ENCODE data around the gene SNAI3.

The SNAI3 gene

DNA sequence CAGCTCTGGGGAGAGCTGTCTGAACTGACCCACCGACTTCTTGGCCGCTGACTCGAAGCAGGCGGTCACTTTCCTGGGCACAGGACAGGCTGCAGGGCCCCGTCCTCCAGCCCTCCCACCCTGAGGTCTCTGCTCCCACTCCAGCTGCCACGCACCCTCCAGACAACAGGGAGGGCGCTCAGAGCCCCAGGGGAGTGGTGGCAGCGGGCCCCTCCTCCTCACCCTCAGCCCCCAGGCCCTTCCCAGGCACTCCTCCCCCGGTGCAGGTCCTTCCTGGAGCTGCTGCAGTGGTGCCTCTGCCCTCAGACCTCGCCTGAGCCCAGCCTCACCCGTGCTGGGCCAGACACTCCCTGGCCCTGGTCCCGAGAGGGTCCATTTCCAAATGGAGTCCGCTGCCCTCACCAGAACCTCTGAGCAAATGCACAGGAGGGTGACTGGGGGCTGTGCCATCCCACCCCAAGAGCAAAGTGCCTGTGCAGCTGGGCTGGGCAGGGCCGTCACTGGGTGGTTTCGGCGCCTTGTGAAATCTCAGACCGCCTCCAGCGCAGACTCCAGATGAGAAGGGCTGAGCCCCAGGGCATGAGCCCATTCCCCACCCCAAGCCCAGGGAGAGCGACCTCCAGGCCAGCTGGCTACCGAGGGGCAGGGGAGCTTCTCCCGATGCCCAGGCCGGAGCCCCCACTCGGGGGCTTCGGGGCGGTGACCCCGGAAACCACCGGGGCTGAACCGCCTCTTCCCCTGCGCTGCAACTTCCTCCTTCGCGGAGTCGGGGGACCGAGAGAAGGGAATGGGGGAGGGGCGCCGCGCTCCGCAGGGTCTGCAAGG, 36.2 kb downstream of the SNAI3 start:
- peak; percentile 68 for DNase-seq (ENCODE audit: low spot score)

DNA sequence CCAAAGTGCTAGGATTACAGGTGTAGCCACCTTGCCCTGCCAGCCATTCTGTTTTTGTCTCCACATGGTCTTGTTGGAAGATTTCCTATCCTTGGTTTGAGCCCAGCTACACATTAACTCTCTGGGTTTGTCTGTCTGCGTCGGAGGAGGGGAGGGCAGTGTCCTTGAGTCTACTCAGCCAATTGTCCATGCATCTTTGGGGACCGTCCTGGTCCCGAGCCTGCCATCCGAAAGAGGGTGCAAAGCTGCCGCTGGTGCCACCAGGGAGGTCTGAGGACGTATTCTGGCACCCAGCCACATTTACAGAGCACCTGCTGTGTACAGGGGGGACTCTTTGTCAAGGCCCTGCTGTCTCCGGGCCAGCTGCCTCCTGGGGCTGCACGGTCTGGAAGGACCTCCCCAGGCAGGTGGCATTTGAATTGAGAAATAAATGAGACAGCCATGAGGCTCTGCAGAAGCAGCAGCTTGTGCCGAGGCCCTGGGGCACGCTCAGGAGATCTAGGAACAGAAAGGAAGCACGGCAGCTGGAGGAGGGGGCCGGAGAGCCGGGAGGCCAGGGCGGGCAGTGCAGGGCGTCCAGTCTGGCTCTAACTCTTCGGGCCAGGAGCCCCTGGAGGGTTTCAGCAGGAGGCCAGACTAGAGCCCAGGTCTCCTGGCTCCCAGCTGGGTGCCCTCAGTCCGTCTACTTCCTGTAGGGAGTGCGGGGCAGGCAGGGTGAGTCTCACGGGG, 36.9 kb downstream of the SNAI3 start:
- no peak for DNase-seq (ENCODE audit: low spot score)

DNA sequence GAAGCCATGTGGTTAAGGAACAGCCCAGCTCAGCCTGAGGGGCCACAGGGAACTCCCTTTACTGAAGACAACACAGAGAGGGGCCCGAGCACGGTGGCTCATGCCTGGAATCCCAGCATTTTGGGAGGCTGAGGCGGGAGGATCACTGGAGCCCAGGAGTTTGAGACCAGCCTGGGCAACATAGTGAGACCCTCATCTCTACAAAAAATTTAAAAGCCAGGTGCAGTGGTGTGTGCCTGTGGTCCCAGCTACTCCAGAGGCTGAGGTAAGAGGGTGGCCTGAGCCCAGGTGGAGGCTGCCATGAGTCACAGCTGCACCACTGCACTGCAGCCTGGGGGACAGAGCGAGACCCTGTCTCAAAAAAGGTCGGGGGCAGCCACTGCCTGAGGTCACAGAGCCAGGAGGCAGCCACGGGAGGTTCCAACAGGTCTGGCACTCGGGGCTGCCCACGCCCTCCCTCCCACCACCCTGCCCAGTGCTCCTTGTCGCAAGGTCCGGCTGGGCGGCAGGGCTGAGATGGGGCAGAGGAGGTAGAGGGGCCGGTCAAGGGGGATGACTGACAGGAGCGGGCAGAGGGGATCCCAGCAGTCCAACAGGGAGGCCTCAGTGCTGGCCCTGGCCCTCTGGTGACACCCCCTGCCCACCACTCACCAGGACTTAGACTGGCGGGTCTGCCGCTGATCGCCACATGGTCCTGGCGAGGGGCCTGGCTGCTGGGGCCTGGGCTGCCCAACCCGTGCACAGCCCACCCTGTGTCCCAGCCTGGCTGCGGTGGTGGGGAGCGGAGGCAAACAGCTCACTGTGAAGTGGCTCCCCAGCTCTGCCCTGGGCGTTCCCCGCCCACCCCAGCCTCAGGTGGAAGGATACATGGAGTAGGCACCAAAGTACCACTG, 38.9 kb downstream of the SNAI3 start:
- DNase-seq (ENCODE audit: low spot score) = no peak

DNA sequence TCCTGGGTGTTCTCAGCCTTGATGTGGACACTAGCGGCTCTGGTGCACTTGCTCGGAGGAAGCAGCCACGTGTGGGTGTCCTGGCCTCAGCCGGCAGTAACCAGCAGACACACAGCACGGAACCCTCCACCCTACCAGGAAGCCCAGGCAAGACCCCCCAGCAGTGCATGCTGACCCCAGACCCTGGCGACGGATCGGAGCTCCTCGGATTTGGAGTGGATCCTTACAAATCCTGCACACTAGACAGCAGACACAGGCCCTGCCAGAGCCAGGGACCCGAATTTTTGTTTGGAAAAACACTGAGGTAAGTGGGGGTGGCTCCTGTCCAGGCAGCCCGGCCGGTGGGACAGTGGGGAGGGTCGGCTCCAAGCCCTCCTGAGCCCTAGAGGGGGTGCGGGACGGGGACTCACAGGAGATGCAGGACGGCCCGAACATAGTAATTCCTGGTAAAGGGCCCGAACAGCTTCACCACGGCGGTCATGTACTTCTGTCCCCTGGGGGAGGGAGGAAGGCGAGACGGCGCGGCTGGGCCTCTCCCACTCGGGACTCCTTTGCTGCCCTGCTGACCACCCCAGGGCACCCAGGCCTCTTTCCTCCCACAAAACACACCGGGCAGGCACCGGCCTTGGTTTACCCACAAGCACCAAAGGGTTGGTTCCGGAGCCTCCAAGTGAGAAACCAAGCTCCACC, 39.8 kb downstream of the SNAI3 start:
- DNase-seq (ENCODE audit: low spot score) = no peak

DNA sequence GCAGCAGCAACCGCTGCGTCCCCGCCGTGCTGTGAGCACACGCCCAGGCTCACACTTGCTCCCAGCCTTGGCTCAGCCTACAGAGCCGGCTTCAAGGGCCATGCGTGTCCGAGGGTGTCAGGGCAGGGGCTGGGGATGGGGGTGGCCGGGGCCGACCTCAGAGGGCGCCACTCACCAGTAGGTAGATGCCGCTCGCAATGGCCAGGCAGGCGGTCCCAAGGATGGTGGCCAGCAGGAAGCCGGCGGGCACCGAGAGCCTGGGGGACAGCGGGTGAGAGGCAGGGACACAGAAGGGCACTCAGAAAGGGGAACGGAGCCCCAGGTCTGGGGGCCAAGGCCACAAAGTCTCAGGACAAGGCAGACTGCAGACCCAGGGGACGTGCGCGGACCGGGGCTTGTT, 40.4 kb downstream of the SNAI3 start:
- no peak for DNase-seq (ENCODE audit: low spot score)

DNA sequence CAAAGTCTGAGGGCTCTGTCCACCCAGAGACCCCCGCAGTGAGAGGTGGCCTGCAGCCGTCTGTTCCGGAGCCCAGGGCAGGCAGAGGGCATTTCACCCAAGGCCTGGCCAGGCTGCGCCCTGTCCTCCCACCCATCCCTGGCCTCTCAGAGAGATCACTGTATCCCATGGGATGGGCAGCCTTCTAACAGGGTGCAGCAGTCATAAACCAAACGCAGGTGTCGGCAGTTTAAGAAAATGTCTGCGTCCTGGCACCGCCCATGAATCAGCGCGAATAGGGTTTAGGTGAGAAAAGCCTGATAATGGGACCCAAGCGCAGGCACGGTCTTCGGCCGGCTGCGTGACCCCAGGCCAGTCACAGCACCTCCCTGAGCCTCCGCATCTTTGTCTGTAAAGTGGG, 40.9 kb downstream of the SNAI3 start:
- no peak for DNase-seq (ENCODE audit: low spot score)

DNA sequence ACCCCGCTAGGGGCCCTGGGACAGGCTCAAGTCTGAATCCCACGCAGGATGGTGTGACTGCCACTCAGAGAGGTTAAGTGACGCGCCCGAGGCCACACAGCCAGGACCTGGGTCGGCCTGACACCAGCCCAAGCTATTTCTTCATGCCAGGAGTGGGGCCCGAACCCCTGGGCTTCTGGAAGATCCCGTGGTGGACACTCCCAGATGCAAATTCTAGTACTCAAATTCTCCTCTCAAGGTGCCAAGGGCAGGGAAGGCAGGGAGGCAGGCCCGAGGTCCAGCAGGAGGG, 42.7 kb downstream of the SNAI3 start:
- no peak for DNase-seq (ENCODE audit: low spot score)

DNA sequence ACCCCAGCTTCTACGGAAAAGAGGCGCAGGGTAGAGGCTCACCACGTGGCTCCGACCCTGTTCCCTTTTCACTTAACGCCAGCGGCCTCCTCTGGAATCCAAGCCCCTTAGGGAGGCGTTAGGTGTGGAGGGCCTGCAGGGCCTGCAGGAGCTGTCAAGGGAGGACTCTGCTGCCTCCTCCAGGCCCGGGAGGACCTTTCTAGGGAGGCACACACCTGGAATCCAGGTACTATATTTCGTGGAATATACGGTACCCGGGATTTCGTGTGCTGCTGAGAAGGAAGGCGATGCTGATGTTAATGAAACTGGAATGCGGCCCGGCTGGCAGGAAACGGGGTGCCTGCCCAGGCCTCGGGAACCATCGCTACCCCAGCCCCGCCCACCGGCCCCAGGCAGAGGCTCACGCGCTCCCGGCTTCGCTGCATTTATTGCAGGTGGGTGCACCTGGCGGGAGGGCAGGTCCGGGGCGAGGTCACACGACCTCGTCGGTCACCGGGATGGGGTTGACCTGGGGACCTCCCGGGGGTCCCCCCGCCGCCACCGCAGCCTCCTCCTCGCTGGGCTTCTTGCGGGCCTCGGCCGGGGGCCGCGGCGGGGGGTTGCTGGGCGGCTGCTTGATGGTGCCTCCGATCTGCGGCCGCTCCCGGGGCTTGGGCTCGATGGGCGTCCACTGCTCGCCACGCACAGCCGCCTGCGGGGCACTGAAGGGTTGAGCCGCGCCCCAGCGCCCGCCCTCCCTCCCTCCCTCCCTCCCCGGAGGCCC, 43.2 kb downstream of the SNAI3 start:
- no peak for DNase-seq (ENCODE audit: low spot score)

DNA sequence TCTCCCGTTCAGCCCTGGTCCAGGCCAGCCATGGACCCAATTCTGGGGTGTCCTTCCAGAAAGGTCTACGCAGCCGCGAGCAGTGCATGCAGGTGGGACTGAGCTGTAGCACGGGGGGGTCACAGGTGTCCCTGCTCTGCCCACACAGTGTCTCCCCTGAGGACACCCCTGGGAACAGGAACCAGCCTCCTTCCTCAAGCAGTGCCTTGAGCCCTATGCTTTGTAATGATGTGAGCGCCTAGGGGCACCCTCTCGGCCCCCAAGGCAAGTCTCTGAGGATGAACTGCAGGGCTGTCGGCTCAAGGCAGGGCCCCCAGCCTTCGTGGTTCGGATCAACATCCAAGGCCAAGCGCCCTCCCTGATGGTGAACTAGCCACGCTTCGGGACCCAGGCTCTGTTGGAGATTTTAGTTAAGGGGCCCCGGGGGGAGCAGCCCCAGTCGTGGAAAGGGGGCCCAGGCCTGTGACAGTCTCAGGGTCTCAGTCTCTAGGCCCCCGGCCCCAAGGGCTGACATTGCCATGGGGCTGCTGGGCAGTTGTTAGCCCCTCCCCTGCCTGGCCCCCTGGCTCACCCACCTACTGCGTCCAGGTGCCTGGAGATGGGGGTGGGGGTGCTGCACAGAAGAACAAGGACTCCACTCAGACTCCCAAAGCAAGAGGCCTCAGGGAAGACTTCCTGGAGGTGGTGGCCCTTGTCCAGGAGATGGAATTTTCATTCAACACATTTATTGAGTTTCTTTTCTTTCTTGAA, 45.6 kb downstream of the SNAI3 start:
- DNase-seq (ENCODE audit: low spot score) = peak; percentile 67

DNA sequence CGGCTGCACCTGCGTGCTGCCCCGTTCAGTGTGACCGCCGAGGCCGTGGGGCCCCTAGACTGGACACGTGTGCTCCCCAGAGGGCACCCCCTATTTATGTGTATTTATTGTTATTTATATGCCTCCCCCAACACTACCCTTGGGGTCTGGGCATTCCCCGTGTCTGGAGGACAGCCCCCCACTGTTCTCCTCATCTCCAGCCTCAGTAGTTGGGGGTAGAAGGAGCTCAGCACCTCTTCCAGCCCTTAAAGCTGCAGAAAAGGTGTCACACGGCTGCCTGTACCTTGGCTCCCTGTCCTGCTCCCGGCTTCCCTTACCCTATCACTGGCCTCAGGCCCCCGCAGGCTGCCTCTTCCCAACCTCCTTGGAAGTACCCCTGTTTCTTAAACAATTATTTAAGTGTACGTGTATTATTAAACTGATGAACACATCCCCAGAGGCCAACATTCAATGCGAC, 46.2 kb downstream of the SNAI3 start:
- no peak for DNase-seq (ENCODE audit: low spot score)

DNA sequence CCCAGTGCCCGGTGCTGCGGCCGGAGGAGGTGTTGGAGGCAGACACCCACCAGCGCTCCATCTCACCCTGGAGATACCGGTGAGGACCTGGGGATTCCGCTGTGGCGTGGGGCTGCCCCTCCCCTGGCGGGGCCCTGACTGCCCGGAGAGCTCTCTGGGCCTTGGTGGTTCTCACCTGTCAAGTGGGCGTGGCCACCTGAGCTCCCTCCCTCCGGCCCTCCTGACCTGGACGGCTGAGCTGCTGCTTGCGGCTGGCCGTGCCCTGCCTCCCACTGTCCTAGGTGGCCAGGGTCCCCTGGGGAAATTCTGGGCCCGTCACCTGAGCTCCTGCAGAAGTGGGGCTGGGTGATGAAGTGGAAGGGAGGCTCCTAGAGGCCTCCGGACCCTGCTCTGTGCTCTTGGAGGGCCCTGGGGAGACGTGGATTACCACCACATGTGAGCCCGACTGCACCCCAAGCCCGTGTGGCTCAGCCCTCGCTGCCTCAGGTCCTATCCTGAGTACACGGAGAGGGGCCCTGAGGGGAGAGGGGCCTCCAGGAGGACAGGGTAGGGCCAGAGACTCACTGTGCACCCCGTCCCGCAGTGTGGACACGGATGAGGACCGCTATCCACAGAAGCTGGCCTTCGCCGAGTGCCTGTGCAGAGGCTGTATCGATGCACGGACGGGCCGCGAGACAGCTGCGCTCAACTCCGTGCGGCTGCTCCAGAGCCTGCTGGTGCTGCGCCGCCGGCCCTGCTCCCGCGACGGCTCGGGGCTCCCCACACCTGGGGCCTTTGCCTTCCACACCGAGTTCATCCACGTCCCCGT, 46.9 kb downstream of the SNAI3 start:
- DNase-seq (ENCODE audit: low spot score) = peak; percentile 69

DNA sequence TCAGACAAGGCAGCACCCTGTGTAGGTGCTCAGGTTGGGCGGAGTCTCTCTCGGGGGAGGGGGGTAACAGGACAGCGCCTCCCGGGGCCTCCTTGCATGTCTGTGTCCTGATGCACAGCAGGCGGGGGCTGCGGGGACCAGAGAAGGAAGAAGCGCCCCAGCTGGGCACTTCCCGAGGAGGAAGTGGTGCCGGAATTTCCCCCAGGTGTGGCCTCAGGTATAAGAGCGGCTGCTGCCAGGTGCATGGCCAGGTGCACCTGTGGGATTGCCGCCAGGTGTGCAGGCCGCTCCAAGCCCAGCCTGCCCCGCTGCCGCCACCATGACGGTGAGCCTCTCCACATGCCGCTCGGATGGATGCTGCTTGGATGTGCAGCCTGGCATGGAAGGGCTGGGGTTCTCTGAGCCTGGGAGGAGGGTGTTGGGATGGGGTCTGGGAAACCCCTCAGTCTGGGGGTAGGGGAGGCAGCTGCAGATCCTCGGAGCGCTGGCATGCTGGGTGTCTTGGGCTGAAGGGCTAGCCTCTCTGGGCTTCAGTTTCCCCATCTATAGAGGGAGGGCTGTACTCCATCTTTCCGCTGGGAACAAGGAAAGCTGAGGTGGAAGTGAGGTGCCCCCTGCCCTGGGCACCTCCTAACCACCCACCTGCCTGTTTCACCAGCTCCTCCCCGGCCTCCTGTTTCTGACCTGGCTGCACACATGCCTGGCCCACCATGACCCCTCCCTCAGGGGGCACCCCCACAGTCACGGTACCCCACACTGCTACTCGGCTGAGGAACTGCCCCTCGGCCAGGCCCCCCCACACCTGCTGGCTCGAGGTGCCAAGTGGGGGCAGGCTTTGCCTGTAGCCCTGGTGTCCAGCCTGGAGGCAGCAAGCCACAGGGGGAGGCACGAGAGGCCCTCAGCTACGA, 47.7 kb downstream of the SNAI3 start, which contains the start of gene IL17C:
TSS of gene IL17C (plus strand) at position 250 of the 908 bp plus-strand sequence. CDS start at position 320, 70 bp downstream.
- peak; percentile 47 for DNase-seq (ENCODE audit: low spot score)

DNA sequence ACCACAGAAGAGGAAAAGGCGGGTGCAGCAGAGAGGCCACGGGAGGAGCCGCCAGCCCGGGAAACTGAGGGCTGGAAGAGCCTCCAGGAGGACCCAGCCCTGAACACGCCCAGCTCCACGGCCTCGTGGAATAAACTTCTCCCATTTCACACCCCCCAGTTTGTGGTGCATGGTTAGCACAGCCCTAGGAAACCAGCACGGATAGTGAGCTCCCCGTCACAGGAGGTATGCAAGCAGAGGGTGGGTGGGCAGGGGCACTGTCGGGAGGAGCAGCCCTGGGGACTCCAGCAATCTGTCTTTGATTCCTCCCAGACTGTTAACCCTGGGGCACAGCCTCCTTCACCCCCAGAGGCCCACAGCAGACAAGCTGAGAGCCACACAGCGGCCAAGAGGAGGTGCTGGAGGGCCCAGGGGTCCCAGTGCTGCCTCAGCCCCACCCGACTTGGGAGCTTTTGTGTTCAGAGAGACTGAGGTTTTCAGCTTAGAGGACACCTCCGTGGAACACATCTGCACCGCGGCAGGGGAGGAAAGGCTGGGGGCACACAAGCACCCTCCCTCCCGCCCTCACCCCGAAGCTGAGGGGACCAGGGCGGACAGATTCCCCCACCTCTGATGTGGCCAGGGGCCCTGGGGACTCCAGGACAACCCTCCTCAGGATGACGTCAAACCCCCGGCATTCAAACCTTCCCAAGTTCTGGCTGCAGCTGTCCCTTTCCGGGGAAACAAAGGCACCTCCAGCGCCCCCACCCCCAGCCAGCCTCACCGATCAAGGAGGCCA, 49.6 kb downstream of the SNAI3 start:
- DNase-seq (ENCODE audit: low spot score) = no peak

DNA sequence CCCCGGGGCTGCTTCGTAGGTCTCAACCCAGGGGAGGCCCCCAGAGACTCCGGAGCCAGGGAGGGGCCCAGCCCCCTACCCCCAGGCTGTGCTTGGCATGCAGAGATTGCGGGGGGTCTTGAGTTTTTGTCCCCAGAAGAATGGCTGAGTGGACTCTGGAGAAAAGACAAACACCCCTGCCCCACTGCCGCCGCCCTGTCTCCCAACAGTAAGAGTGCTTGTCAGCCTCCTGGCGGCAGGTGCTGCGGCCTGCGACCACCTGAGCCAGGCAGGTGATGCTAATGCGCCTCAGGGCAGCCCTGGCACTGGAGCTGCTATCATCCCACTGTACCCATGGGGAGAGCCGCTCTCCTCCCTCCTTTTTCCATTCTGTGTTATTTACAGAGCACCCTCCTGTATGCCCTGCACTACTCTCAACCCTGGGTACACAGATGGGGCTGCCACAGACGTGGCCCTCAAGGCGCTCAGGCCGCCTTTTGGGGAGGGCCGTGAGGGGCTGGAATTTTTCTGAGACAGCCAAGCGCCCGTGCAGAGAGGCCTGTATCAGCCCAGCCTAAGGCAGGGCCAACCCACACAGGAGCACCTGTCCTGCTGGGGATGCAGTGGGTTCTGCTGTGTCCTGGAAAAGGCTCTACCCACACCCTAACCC, 50.5 kb downstream of the SNAI3 start:
- peak; percentile 24 for DNase-seq (ENCODE audit: low spot score)

DNA sequence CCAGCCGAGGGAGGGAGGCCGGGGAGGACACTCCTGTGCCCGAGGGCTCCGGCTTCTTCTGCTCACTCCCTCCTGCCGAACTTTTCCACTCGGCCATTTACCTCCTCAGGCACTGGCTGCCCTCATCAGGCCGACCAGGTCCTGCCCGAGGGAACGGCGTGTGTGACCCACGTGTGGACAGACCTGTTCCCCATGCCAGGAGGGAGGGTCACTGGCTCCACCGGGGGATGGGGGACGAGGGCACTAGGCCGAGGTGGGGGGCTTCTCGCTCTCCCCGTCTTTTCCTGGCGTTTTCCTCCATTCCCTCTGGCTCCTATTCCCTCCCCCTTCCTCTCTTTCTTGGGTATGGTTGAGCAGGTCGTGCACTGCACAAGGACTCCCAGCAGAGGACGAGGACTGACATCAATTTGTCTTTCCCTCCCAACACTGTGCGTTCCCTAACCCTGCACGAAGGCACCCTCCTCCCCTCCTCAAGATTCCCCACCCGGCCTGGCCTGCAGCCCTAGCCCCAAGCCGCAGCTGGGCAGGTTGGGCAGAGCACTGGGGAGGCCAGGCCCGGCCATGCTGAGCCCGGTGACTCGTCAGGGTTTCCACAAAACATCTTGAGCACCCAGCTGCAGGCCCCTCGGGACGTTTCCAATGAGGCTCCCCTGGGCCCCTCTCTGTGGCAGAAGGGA, 51.2 kb downstream of the SNAI3 start:
- peak; percentile 38 for DNase-seq (ENCODE audit: low spot score)
